HEK293T (cell line): Measurements from ENCODE around the gene HOXA11.
A peak's percentile ranks its signal among the peaks of the same experiment; 100 is the strongest.

ENCODE experiments used
- CTCF ChIA-PET: fragments of 350-600 bp; formaldehyde crosslinking; extraction: SDS; loops from one replicate; lab custom pipeline; 2021; ENCODE audit warnings: antibody characterized with exemption, inconsistent platforms; lab: Yijun Ruan, JAX
- POLR2A ChIA-PET: fragments of 350-600 bp; formaldehyde crosslinking; extraction: SDS; loops from one replicate; lab custom pipeline; 2020; ENCODE audit warnings: antibody characterized with exemption, inconsistent platforms; lab: Yijun Ruan, JAX
- DNase-seq: peaks from one replicate; pipeline ENCODE4 v3.0.0; 2012; ENCODE audit warnings: mixed read lengths; ENCODE audit errors: extremely low spot score
- ARNT ChIP-seq: fragments of 450-650 bp; IDR thresholded peaks from 2 replicates; pipeline ENCODE4 v1.6.1; 2017; ENCODE audit warnings: mild to moderate bottlenecking
- BHLHE40 ChIP-seq: fragments of 450-650 bp; IDR thresholded peaks from 2 replicates; pipeline ENCODE4 v1.6.1; 2016; ENCODE audit warnings: mild to moderate bottlenecking, moderate library complexity, borderline replicate concordance
- CTBP1 ChIP-seq: fragments of 450-650 bp; IDR thresholded peaks from 2 replicates; pipeline ENCODE4 v1.6.1; 2016; ENCODE audit warnings: borderline replicate concordance
- ELF4 ChIP-seq: fragments of 450-650 bp; IDR thresholded peaks from 2 replicates; pipeline ENCODE4 v1.6.1; 2017; ENCODE audit warnings: antibody characterized with exemption
- FOXA1 ChIP-seq: fragments of 450-650 bp; IDR thresholded peaks from 2 replicates; pipeline ENCODE4 v1.6.1; 2016; ENCODE audit warnings: mild to moderate bottlenecking
- FOXK2 ChIP-seq: fragments of 450-650 bp; IDR thresholded peaks from 2 replicates; pipeline ENCODE4 v1.6.1; 2016; ENCODE audit warnings: mild to moderate bottlenecking
- FOXM1 ChIP-seq: fragments of 450-650 bp; IDR thresholded peaks from 2 replicates; pipeline ENCODE4 v1.6.1; 2017; ENCODE audit warnings: mild to moderate bottlenecking, borderline replicate concordance
- HDGF ChIP-seq: fragments of 450-650 bp; IDR thresholded peaks from 2 replicates; pipeline ENCODE4 v1.6.1; 2017; ENCODE audit warnings: antibody characterized with exemption, borderline replicate concordance
- L3MBTL2 ChIP-seq: fragments of 450-650 bp; conservative IDR thresholded peaks from 2 replicates; pipeline ENCODE4 v1.6.1; 2016; ENCODE audit warnings: mild to moderate bottlenecking
- LEF1 ChIP-seq: fragments of 450-650 bp; IDR thresholded peaks from 2 replicates; pipeline ENCODE4 v1.6.1; 2017; ENCODE audit warnings: mild to moderate bottlenecking, borderline replicate concordance
- NFRKB ChIP-seq: fragments of 450-650 bp; IDR thresholded peaks from 2 replicates; pipeline ENCODE4 v1.6.1; 2016; ENCODE audit warnings: mild to moderate bottlenecking, moderate library complexity
- PKNOX1 ChIP-seq: fragments of 450-650 bp; IDR thresholded peaks from 2 replicates; pipeline ENCODE4 v1.6.1; 2016
- SP1 ChIP-seq: fragments of 450-650 bp; IDR thresholded peaks from 2 replicates; pipeline ENCODE4 v1.6.1; 2017
- SUZ12 ChIP-seq: fragments of 450-650 bp; IDR thresholded peaks from 2 replicates; pipeline ENCODE4 v1.6.1; 2016; ENCODE audit warnings: mild to moderate bottlenecking
- TARDBP ChIP-seq: fragments of 450-650 bp; IDR thresholded peaks from 2 replicates; pipeline ENCODE4 v1.6.1; 2016
- ZNF384 ChIP-seq: fragments of 450-650 bp; IDR thresholded peaks from 2 replicates; pipeline ENCODE4 v1.6.1; 2016

HOXA11 gene

GRCh38 chr7:27162561-27163287 lies 22.3 kb downstream of the HOXA11 start:
- no peak for DNase-seq
- TF ChIP-seq FOXA1 (no peak), TARDBP (no peak), HDGF (no peak), PKNOX1 (peak; percentile 56)
- POLR2A ChIA-PET: interaction anchor here (0.5 to 3.9 kb wide), 10 partner anchors 10 to 964 kb away, joined by 3 to 45 read pairs (median 4); partner anchors contain the start of genes HOXA10, HOXA11, HOXA3 and HOXA5
- CTCF ChIA-PET: interaction anchor here (0.7 to 3.5 kb wide), 6 partner anchors 13 to 793 kb away, joined by 3 to 23 read pairs (median 10); partner anchors contain the start of gene HOXA5

GRCh38 chr7:27161721-27162560 lies 23.1 kb downstream of the HOXA11 start:
- ChIA-PET POLR2A (interaction anchor here (0.7 to 3.9 kb wide), 14 partner anchors 8 to 963 kb away, joined by 3 to 45 read pairs (median 4); partner anchors contain the start of genes HOXA11, HOXA3, HOXA4 and HOXA5), CTCF (interaction anchor here (0.5 to 3.5 kb wide), 12 partner anchors 12 to 954 kb away, joined by 3 to 23 read pairs (median 4); partner anchors contain the start of gene HOXA5)
- TF ChIP-seq TARDBP (no peak), FOXA1 (no peak), NFRKB (no peak), FOXM1 (no peak), LEF1 (no peak), CTBP1 (no peak), FOXK2 (no peak), SUZ12 (no peak), L3MBTL2 (no peak), HDGF (no peak), ELF4 (no peak), SP1 (no peak), PKNOX1 (no peak), ZNF384 (no peak), ARNT (no peak), BHLHE40 (no peak)
- DNase-seq: no peak

GRCh38 chr7:27161214-27161720 lies 23.8 kb downstream of the HOXA11 start:
- DNase-seq: no peak
- TF ChIP-seq SUZ12 (no peak), TARDBP (no peak), LEF1 (0 out of 2 replicates have a peak, but pooled peaks have one; percentile 35), PKNOX1 (no peak), BHLHE40 (no peak)
- ChIA-PET CTCF (interaction anchor here (0.5 to 3.5 kb wide), 19 partner anchors 11 to 953 kb away, joined by 3 to 23 read pairs (median 4); partner anchors contain the start of gene HOXA5), POLR2A (interaction anchor here (0.6 to 3.9 kb wide), 21 partner anchors 9 to 1299 kb away, joined by 3 to 45 read pairs (median 3); partner anchors contain the start of genes HNRNPA2B1, HOXA11, HOXA3 and HOXA4)

- peak; percentile 61 for DNase-seq
- CTCF ChIA-PET: interaction anchor here (0.6 to 3.5 kb wide), 18 partner anchors 11 to 793 kb away, joined by 3 to 23 read pairs (median 4); partner anchors contain the start of gene HOXA5
- POLR2A ChIA-PET: interaction anchor here (0.6 to 3.9 kb wide), 20 partner anchors 10 to 1298 kb away, joined by 3 to 45 read pairs (median 3); partner anchors contain the start of genes HNRNPA2B1, HOXA11, HOXA3 and HOXA4
- TF ChIP-seq ARNT: no peak; the same call in 1 of the 2 replicates
- no peak for TF ChIP-seq CTBP1
- no peak for TF ChIP-seq PKNOX1
- TF ChIP-seq BHLHE40: no peak
- no peak for TF ChIP-seq NFRKB
- no peak for TF ChIP-seq TARDBP
- no peak for TF ChIP-seq SUZ12
- no peak for TF ChIP-seq LEF1
- TF ChIP-seq SP1: no peak
- no peak for TF ChIP-seq FOXM1
- no peak for TF ChIP-seq FOXA1
- no peak for TF ChIP-seq FOXK2
- no peak for TF ChIP-seq L3MBTL2
- no peak for TF ChIP-seq ELF4
- no peak for TF ChIP-seq ZNF384
- no peak for TF ChIP-seq HDGF
Observed at GRCh38 chr7:27160546-27161213, 24.4 kb downstream of the HOXA11 start.
